K562 (cell line): ENCODE results near the gene IGF2R. TPM values are rescaled to one million over a fixed set of nuclear protein-coding genes. Genes with fewer than 3 reads are reported as not detected.

Source experiments
- ATAC-seq: fragments of 200-7000 bp; cut with Tn5 transposase; 3 replicates; pipeline ENCODE4 v1.9.1; 2020; ENCODE audit warnings: moderate library complexity
- BruUV-seq: library from RNA; stranded (reverse); fragments of 400-500 nt; replicated peaks from 2 replicates; lab custom pipeline; 2021; lab: Mats Ljungman, UMichigan
- CTCF ChIA-PET: fragments of 300-600 bp; formaldehyde crosslinking; extraction: SDS; loops from one replicate; lab custom pipeline; 2021; ENCODE audit warnings: low intra/inter-chr PET ratio; lab: Yijun Ruan, JAX
- POLR2A ChIA-PET: fragments of 300-600, 350-650 bp; sonication (Branson Sonifier 250); formaldehyde crosslinking; extraction: SDS; loops from one replicate; lab custom pipeline; 2021; ENCODE audit warnings: antibody characterized with exemption, inconsistent platforms; lab: Yijun Ruan, JAX
- DNase-seq, 4 experiments: peaks; one replicate each; pipeline versions ENCODE4 v3.0.0 to v3.0.0-alpha.2; 2011 to 2018; ENCODE audit warnings: low spot score in 3 of 4, mixed read lengths in 3 of 4; ENCODE audit errors: extremely low read depth in 1 of 4
- FAIRE-seq: peaks from 2 replicates; lab custom pipeline; 2011; peaks lifted over from hg19 to GRCh38; lab: Jason Lieb, UNC
- H2AFZ ChIP-seq: 2 replicates; pipeline ENCODE4 v1.6.0; 2011; ENCODE audit warnings: low read depth, low read length, control low read depth, inconsistent platforms
- H3K27ac ChIP-seq: fragments of 200-600 bp; 3 replicates; pipeline ENCODE4 v1.8.0; 2011; ENCODE audit warnings: low read depth, mild to moderate bottlenecking, control low read depth, inconsistent platforms, low read length, moderate library complexity, mixed read lengths; ENCODE audit errors: extremely low read depth
- H3K27me3 ChIP-seq, 2 experiments: fragments of 300-600 bp in 1 of 2; 2 replicates in 1 of 2; 3 replicates in 1 of 2; pipeline versions ENCODE4 v1.6.0 to v1.8.0; 2011; ENCODE audit warnings: inconsistent platforms in 2 of 2, low read length in 2 of 2, mild to moderate bottlenecking in 1 of 2, mixed read lengths in 1 of 2, moderate library complexity in 1 of 2; ENCODE audit not compliant: control insufficient read depth in 2 of 2, insufficient read depth in 2 of 2
- H3K36me3 ChIP-seq: fragments of 300-600 bp; 3 replicates; pipeline ENCODE4 v1.8.0; 2011; ENCODE audit warnings: mild to moderate bottlenecking, low read length, inconsistent platforms; ENCODE audit not compliant: control insufficient read depth, insufficient read depth
- H3K4me1 ChIP-seq, 2 experiments: fragments of 200-600 bp in 1 of 2; replicated peaks in 1 of 2; 2 replicates in 1 of 2; 3 replicates in 1 of 2; pipeline versions ENCODE4 v1.5.1 to v1.8.0; 2011; ENCODE audit warnings: inconsistent platforms in 2 of 2, low read length in 2 of 2, mild to moderate bottlenecking in 1 of 2, mixed read lengths in 1 of 2, moderate library complexity in 1 of 2; ENCODE audit not compliant: control insufficient read depth in 2 of 2, insufficient read depth in 2 of 2
- H3K4me2 ChIP-seq: 2 replicates; pipeline ENCODE4 v1.6.1; 2011; ENCODE audit warnings: low read length, control low read depth, inconsistent platforms, mixed read lengths; ENCODE audit not compliant: insufficient read depth
- H3K4me3 ChIP-seq: fragments of 200-600 bp; sonication (generic), shearing (Covaris generic); 2 replicates; pipeline ENCODE4 v1.5.1; 2016; ENCODE audit warnings: control low read depth, inconsistent platforms
- H3K79me2 ChIP-seq: fragments of 200-600 bp; 3 replicates; pipeline ENCODE4 v1.8.0; 2011; ENCODE audit warnings: low read length, inconsistent platforms; ENCODE audit not compliant: control insufficient read depth, insufficient read depth
- H3K9ac ChIP-seq, 2 experiments: 2 replicates each; pipeline versions ENCODE4 v1.6.0 to v1.6.1; 2011; ENCODE audit warnings: low read depth in 2 of 2, low read length in 2 of 2, control low read depth in 1 of 2, inconsistent platforms in 1 of 2, mild to moderate bottlenecking in 1 of 2, mixed read lengths in 1 of 2; ENCODE audit not compliant: insufficient read depth in 1 of 2
- H3K9me1 ChIP-seq: one replicate; pipeline ENCODE4 v1.6.0; 2011; ENCODE audit warnings: inconsistent platforms, mild to moderate bottlenecking, low read length, moderate library complexity; ENCODE audit not compliant: control insufficient read depth, insufficient read depth
- H3K9me3 ChIP-seq: replicated peaks from 2 replicates; pipeline ENCODE4 v1.5.1; 2011; ENCODE audit warnings: low read depth, low read length, inconsistent platforms; ENCODE audit not compliant: control insufficient read depth, insufficient read depth
- H4K20me1 ChIP-seq: replicated peaks from 2 replicates; pipeline ENCODE4 v1.6.1; 2011; ENCODE audit warnings: low read length, inconsistent platforms, mixed read lengths; ENCODE audit not compliant: control insufficient read depth, insufficient read depth
- BCL6 ChIP-seq: fragments of 250-450 bp; sonication (Bioruptor Pico); IDR thresholded peaks from 2 replicates; pipeline ENCODE4 v1.4.0; 2020
- CREB3L1 ChIP-seq: fragments of 450-650 bp; IDR thresholded peaks from 2 replicates; pipeline ENCODE4 v1.6.1; 2014; ENCODE audit warnings: low read depth, mild to moderate bottlenecking, moderate library complexity, borderline replicate concordance
- ETV1 ChIP-seq: fragments of 450-650 bp; conservative IDR thresholded peaks from 2 replicates; pipeline ENCODE4 v1.6.1; 2016; ENCODE audit warnings: missing genetic modification characterization, control low read depth, low read depth, missing compliant biosample characterization
- FOXJ3 ChIP-seq: sonication (generic); formaldehyde crosslinking; IDR thresholded peaks from 2 replicates; pipeline ENCODE4 v1.4.0; 2020; ENCODE audit warnings: mild to moderate bottlenecking, missing genetic modification reagents
- FOXK1 ChIP-seq: sonication (generic); formaldehyde crosslinking; IDR thresholded peaks from 2 replicates; pipeline ENCODE4 v1.8.0; 2022; ENCODE audit warnings: missing genetic modification reagents, mild to moderate bottlenecking, borderline replicate concordance
- ID3 ChIP-seq, 2 experiments: fragments of 250-450 bp in 1 of 2; fragments of 450-650 bp in 1 of 2; sonication (Bioruptor Pico) in 1 of 2; IDR thresholded peaks; 2 replicates each; pipeline versions ENCODE4 v1.6.1 to v1.8.0; 2016 to 2021; ENCODE audit warnings: mild to moderate bottlenecking in 2 of 2, moderate library complexity in 2 of 2, missing compliant biosample characterization in 1 of 2, missing genetic modification characterization in 1 of 2
- KAT8 ChIP-seq: fragments of 450-650 bp; IDR thresholded peaks from 2 replicates; pipeline ENCODE4 v1.6.1; 2016; ENCODE audit warnings: low read depth, mild to moderate bottlenecking
- NR3C1 ChIP-seq: sonication (generic); formaldehyde crosslinking; IDR thresholded peaks from 2 replicates; pipeline ENCODE4 v1.8.1; 2022; ENCODE audit warnings: missing genetic modification reagents
- PHB2 ChIP-seq: fragments of 450-650 bp; IDR thresholded peaks from 2 replicates; pipeline ENCODE4 v1.6.1; 2017; ENCODE audit warnings: low read depth
- POLR2A ChIP-seq: fragments of 450-650 bp; conservative IDR thresholded peaks from 2 replicates; pipeline ENCODE4 v1.6.1; 2016
- PYGO2 ChIP-seq: fragments of 450-650 bp; IDR thresholded peaks from 2 replicates; pipeline ENCODE4 v1.6.1; 2016; ENCODE audit warnings: mild to moderate bottlenecking, missing genetic modification characterization, moderate library complexity, missing compliant biosample characterization
- RHOXF2B ChIP-seq: fragments of 250-450 bp; sonication (Bioruptor Pico); conservative IDR thresholded peaks from 2 replicates; pipeline ENCODE4 v1.5.1; 2021
- SMARCB1 ChIP-seq: IDR thresholded peaks from 2 replicates; pipeline ENCODE4 v1.6.1; 2011; ENCODE audit warnings: improper control_type of control experiment, low read depth; ENCODE audit not compliant: insufficient read length
- TAF1 ChIP-seq: IDR thresholded peaks from 2 replicates; pipeline ENCODE4 v1.6.1; 2011; ENCODE audit warnings: mild to moderate bottlenecking, low read length, moderate library complexity; ENCODE audit not compliant: insufficient read depth, control insufficient read depth, severe bottlenecking; ENCODE audit errors: extremely low read depth
- TCFL5 ChIP-seq: fragments of 250-450 bp; sonication (Bioruptor Pico); conservative IDR thresholded peaks from 2 replicates; pipeline ENCODE4 v1.6.1; 2021; ENCODE audit warnings: mild to moderate bottlenecking, moderate library complexity, matching md5 sums
- ZFP30 ChIP-seq: fragments of 250-450 bp; sonication (Bioruptor Pico); IDR thresholded peaks from 2 replicates; pipeline ENCODE4 v1.8.0; 2022; ENCODE audit warnings: moderate library complexity, mild to moderate bottlenecking, inconsistent platforms, borderline replicate concordance
- ZNF507 ChIP-seq: conservative IDR thresholded peaks from 2 replicates; pipeline ENCODE4 v1.6.1; 2017; ENCODE audit warnings: missing genetic modification characterization, missing compliant biosample characterization
- WGBS: fragments of 100-300 bp; shearing (Covaris generic); methylation state at CpG from one replicate; pipeline ENCODE4 v1.1.6; 2016; ENCODE audit warnings: low coverage, mixed read lengths; ENCODE audit not compliant: insufficient coverage; ENCODE audit errors: missing lambda C conversion rate; 5-methylcytosine and 5-hydroxymethylcytosine counted together
- in situ Hi-C: fragments of 300-500 bp; cut with MboI; formaldehyde crosslinking; loops from 4 replicates; pipeline ENCODE4 v1.15.0; 2018; ENCODE audit warnings: inconsistent platforms, mixed read lengths
- intact Hi-C: fragments of 100-400 bp; cut with micrococcal nuclease; formaldehyde crosslinking; loops from 2 replicates; pipeline ENCODE4 v1.14.2; 2022
- polyA plus RNA-seq, 8 experiments: library from polyadenylated mRNA; depleted of rRNA in 4 of 8; stranded (reverse) in 5 of 8; unstranded in 3 of 8; fragments of >200 nt; fragmentation: Nextera tagmentation in 2 of 8; fragmentation: Illumina TruSeq in 1 of 8; extraction: Ambion mirVana in 2 of 8; extraction: Trizol in 1 of 8; gene quantifications; 2 replicates each; pipeline versions ENCODE4 v1.2.1 to v1.2.3, GENCODE V29; 2011 to 2014; ENCODE audit warnings: inconsistent platforms in 1 of 8, missing spikeins in 1 of 8
- total RNA-seq, 7 experiments: library from RNA; depleted of rRNA in 6 of 7; stranded (reverse); fragments of >200 nt in 6 of 7; fragmentation: Illumina TruSeq in 2 of 7; extraction: Trizol in 2 of 7; gene quantifications; 2 replicates each; pipeline versions ENCODE4 v1.2.1 to v1.2.3, GENCODE V29; 2011 to 2021; ENCODE audit warnings: low replicate concordance in 1 of 7
- TF ChIP-seq, protein P1 (sequence below): sonication (generic); formaldehyde crosslinking; IDR thresholded peaks from 2 replicates; pipeline ENCODE4 v1.8.1; 2023; ENCODE audit warnings: mild to moderate bottlenecking, missing genetic modification reagents

Gene IGF2R
- total and polyA plus RNA-seq, 9 of the 15 experiments (the other 6 are each of a cell fraction or from before 2014, with no cell fraction given): 3.5 to 92.3 (median 34.5) TPM

- TF ChIP-seq, protein P1, sequence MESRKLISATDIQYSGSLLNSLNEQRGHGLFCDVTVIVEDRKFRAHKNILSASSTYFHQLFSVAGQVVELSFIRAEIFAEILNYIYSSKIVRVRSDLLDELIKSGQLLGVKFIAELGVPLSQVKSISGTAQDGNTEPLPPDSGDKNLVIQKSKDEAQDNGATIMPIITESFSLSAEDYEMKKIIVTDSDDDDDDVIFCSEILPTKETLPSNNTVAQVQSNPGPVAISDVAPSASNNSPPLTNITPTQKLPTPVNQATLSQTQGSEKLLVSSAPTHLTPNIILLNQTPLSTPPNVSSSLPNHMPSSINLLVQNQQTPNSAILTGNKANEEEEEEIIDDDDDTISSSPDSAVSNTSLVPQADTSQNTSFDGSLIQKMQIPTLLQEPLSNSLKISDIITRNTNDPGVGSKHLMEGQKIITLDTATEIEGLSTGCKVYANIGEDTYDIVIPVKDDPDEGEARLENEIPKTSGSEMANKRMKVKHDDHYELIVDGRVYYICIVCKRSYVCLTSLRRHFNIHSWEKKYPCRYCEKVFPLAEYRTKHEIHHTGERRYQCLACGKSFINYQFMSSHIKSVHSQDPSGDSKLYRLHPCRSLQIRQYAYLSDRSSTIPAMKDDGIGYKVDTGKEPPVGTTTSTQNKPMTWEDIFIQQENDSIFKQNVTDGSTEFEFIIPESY: no peak
- TF ChIP-seq TCFL5 (CRISPR knock-in tag) (no peak), PYGO2 (tag) (no peak), ZNF507 (tag) (no peak), BCL6 (no peak), POLR2A (no peak; the same call in 1 of the 2 replicates), SMARCB1 (no peak), FOXK1 (CRISPR knock-in tag) (no peak)
Measured at GRCh38 chr6:160013987-160014868, 45.3 kb downstream of the IGF2R start (continued).

DNA sequence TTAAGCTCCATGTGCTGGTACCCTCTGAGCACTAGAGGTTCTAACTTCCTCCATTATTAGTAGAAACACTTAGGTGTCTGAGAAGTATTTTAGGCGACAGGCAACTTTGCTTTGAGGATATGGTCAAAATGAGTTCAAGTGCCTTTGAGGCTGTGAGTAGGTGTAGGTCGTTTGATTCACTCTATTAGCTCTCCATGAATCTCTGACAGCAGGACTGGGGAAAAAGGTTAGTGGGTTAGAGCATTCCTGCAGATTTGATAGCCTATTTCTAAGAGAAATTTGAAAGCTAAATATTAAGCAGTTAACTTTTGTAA lies 45.9 kb downstream of the IGF2R start:
- DNase-seq (no peak), ATAC-seq (no peak), FAIRE-seq (no peak)
- Histone ChIP-seq H2AFZ (no peak overlapping the region), H3K27ac (no peak overlapping the region), H3K4me3 (no peak overlapping the region), H3K9me1 (no peaks in the 10 kb centered on the region), H3K9me3 (no peaks in the 10 kb centered on the region; the same call in 1 of the 2 replicates), H4K20me1 (no peaks in the 10 kb centered on the region), H3K4me2 (no peak overlapping the region), H3K4me1 (no peaks in the 10 kb centered on the region), H3K36me3 (peaks cover 82% of the 10 kb centered on the region), H3K79me2 (peaks cover 8% of the 10 kb centered on the region; the same call in 2 of the 3 replicates), H3K9ac (no peak overlapping the region), H3K27me3 (no peaks in the 10 kb centered on the region)
- in situ Hi-C loops (no loop called here), intact Hi-C loops (no loop called here)
- no TSS peak for BruUV-seq
- POLR2A ChIA-PET: interaction anchor here (0.6 to 1.1 kb wide), 4 partner anchors 10 to 1424 kb away, joined by 3 to 4 read pairs (median 3); no protein-coding TSS in a partner anchor
- WGBS: 84% methylated on average over 2 of the region's 2 CpGs
- CTCF ChIA-PET: no interaction called here
- TF ChIP-seq ID3 (CRISPR knock-in tag; IDR thresholded peaks at IDR 0.05) (no peak), ID3 (tag; IDR thresholded peaks at IDR 0.05) (no peak), ETV1 (tag) (no peak), TAF1 (no peak), ZFP30 (CRISPR knock-in tag) (no peak), RHOXF2B (CRISPR knock-in tag) (no peak), FOXJ3 (no peak), CREB3L1 (no peak), NR3C1 (CRISPR knock-in tag) (no peak), PHB2 (no peak), KAT8 (no peak)
